HG03442 (cell line): ENCODE data around the gene OBI1.
A peak's percentile ranks its signal among the peaks of the same experiment; 100 is the strongest.

Source experiments
- ATAC-seq: cut with Tn5 transposase; IDR thresholded peaks from one replicate; pipeline ENCODE4 v1.9.1; 2021; ENCODE audit warnings: mild to moderate bottlenecking, moderate library complexity; ENCODE audit not compliant: unreplicated experiment

The OBI1 gene

DNA sequence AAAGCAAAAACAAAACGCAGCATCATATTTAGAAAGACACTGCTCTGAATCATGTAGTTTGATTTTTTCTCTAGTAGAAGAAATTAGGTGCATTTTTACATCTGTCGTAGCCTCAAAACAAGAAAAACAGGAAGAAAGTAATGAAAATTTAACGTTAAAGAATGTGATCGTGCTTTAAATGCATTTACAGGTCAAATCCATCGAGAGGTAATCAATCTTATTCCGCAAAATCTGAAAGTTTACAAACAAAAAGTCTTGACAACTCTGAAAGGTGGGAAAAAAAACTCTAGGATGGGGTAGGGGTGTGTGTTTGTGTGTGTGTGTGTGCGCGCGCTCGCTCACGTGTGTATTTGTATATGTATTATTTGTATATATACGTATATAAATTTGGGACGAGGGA lies 65.8 kb downstream of the OBI1 start:
- no peak for ATAC-seq

- ATAC-seq = no peak
Observed at GRCh38 chr13:78592584-78592983, 66.4 kb downstream of the OBI1 start.

GRCh38 chr13:78589206-78589605 lies 69.7 kb downstream of the OBI1 start:
- ATAC-seq = no peak

DNA sequence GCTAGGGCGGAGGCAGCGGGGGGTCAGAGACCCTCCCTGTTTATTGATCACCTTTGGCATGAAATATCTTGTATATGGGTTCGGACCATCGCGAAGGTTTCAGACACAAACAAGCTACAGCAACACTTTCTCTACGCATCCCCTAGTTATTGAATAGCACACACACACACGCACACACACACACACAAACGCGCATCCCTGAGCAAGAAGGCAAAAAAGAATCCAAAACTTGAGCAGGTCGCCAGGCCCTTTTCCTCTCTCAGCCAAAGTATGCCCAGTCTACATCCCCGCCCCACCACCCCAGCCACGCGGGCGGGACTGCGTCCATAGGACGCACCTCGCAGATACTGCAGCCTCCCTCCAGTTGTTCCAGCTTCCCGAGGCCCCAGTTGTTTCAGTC lies 71.6 kb downstream of the OBI1 start:
- no peak for ATAC-seq

DNA sequence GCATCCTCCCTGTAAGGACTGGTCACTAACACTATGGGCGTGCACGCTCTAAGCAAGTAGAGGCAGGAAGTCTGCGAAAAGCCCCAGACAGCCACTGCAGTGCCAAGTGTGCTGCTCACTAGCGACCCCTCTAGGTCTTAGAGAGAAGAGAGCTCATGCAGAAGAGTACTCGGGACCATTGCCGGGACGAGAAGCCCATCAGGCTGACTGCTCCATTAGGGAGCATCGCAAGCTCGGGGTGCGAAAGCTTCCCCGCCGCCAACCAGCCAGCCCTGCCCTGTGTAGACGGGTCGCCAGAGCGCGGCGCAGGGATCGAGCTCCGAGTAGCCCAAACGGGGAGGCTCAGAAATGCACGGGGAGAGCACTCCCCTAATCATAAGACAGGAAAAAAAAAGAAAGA lies 72.2 kb downstream of the OBI1 start:
- peak; percentile 50 for ATAC-seq

DNA sequence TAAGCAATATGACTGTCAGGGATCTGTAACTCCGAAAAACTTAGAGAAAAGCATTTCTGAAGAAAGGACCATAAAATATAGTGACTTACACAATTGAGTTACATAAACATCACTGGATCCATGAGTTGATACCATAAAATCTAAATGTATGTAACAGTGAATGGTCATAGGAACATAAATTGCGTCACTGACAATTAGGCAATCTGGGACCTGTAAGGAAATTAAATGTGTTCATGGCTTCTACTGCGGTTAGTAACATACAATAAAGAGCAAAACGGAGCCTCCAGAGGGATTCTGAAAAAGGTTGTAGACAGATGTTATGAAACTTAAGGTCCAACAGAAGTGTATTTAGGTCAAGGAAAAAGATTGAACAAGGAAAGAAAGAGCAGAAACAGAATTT lies 82.7 kb downstream of the OBI1 start:
- ATAC-seq = no peak

DNA sequence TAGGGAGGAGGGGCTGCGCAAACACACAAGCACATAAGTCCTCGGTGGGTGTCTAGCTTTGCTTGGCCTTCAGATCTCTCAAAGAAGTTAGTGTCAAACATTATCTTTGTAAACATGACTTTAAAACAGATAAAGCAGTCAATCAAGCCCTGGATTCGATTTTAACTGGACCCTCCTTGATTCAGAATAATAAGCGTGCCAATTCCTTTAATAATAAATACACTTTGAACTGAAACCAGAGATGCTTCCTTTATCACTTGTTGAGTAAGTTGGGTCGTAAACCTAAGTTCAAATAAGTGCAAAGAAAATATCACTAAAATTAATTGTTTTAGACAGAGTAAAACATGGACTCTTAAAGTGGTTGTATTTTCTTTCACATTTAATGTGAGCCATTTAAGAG lies 86.5 kb downstream of the OBI1 start:
- ATAC-seq = no peak

DNA sequence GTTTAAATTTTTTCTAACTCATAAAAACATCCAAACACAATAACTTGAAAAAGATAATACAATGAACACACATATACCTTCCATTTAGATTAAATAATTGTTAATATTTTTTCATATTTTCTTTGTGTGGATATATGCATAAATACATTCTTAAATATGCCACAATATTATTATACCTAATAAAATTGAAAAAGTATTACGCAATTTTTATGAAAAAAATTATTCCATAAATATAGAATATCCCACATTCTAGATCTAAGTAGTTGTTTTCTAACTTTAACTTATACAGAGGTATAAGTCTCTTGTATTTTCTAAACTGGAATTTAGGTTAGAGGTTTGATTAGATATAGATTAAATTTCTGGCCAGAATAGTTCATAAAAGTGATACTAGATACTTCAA lies 89.9 kb downstream of the OBI1 start:
- ATAC-seq = no peak

DNA sequence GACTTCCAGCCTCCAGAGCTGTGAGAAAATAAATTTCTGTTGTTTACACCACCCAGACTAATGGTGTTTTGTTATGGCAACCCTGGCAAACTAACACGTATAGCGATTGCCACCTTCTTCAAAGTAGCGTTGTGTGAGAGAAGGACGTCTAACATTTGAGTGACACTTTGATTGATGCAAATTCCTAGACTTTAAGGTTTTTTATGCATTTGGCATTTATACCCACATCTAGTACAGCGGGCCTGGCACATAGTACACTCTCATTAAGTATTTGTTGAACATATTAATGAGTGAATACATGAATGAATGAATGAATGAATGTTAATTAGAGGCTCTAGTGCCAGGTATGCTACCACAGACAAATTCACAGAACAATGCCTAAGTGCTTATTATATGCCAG lies 92.3 kb downstream of the OBI1 start:
- no peak for ATAC-seq
